Measurements from ENCODE around the gene NXPE3. TPM values are rescaled to one million over a fixed set of nuclear protein-coding genes. Genes with fewer than 3 reads are reported as not detected.

Gene NXPE3
- total RNA-seq, result 10 to 100 TPM in 1 of 2 donors, 1 to 10 TPM in 1; 6.5 to 14.2 TPM
- polyA plus RNA-seq, result 1 to 10 TPM; 4.5 to 9.5 TPM
- long read RNA-seq, donor 1, partial matches to known transcripts, result 0 of 4 reads
- long read RNA-seq, donor 1, other reads (novel, unspliced or antisense), result 0 of 4 reads
- long read RNA-seq, donor 2, result 0 reads
- long read RNA-seq, donor 3, partial matches to known transcripts, result 0 of 1 reads
- long read RNA-seq, donor 3, other reads (novel, unspliced or antisense), result 0 of 1 reads
- long read RNA-seq, donor 4, partial matches to known transcripts, result 18 of 18 reads
- long read RNA-seq, donor 4, other reads (novel, unspliced or antisense), result 0 of 18 reads
- long read RNA-seq, donor 5, full-length matches to known transcripts, result 2 of 2 reads
- long read RNA-seq, donor 5, partial matches to known transcripts, result 0 of 2 reads
- long read RNA-seq, donor 5, other reads (novel, unspliced or antisense), result 0 of 2 reads

GRCh38 chr3:101779047-101779821 lies at the start of gene NXPE3:
Gene NXPE3 (plus strand): TSS chr3:101779211. CDS start chr3:101785597, 6,386 bp downstream.
- H3K36me3 ChIP-seq (ENCODE audit: control insufficient read depth in 4 of 4, insufficient read depth in 4 of 4, low read length in 4 of 4), result peaks cover 6 to 11% (median 9%) of the 10 kb centered on the region in 4 donors
- H3K4me1 ChIP-seq (ENCODE audit: control insufficient read depth in 5 of 5, insufficient read depth in 5 of 5, low read length in 5 of 5), result peaks cover 0 to 26% (median 10%) of the 10 kb centered on the region in 5 donors
- peak within 1 kb of the TSS; percentile 91 to 92 for H3K27ac ChIP-seq (ENCODE audit: low read depth in 1 of 2, low read length in 1 of 2)
- ATAC-seq (ENCODE audit: insufficient read depth, low FRiP score) (peak; percentile 98), DNase-seq (peak; percentile 89 to 91 (median 91))
- H3K4me3 ChIP-seq, result peak within 1 kb of the TSS; percentile 96
- no peaks in the 10 kb centered on the region for H3K27me3 ChIP-seq (ENCODE audit: control insufficient read depth in 3 of 3, insufficient read depth in 3 of 3, low read length in 2 of 3)
- TF ChIP-seq CTCF (IDR thresholded peaks at IDR 0.05; ENCODE audit: control extremely low read depth, extremely low read depth), result no peak
- H3K9ac ChIP-seq (ENCODE audit: insufficient read depth in 1 of 2, low read length in 2 of 2), result peak within 1 kb of the TSS; percentile 56 to 70
- no peaks in the 10 kb centered on the region for H3K9me3 ChIP-seq (ENCODE audit: control insufficient read depth in 4 of 4, insufficient read depth in 3 of 4, low read length in 3 of 4)
- 0 to 1% methylated on average over 69 to 78 of the region's 78 CpGs for WGBS, 2 donors

GRCh38 chr3:101729586-101729985 lies 49.4 kb upstream of the NXPE3 start:
- Histone ChIP-seq H3K4me1 (ENCODE audit: control insufficient read depth in 5 of 5, insufficient read depth in 5 of 5, low read length in 5 of 5) (peaks cover 0 to 6% (median 5%) of the 10 kb centered on the region in 5 donors), H3K9me3 (ENCODE audit: control insufficient read depth in 4 of 4, insufficient read depth in 3 of 4, low read length in 3 of 4) (peaks cover 0 to 3% (median 1%) of the 10 kb centered on the region in 4 donors), H3K9ac (ENCODE audit: insufficient read depth in 1 of 2, low read length in 2 of 2) (no peak overlapping the region), H3K27me3 (ENCODE audit: control insufficient read depth in 3 of 3, insufficient read depth in 3 of 3, low read length in 2 of 3) (no peaks in the 10 kb centered on the region), H3K27ac (ENCODE audit: low read depth in 1 of 2, low read length in 1 of 2) (no peak overlapping the region), H3K36me3 (ENCODE audit: control insufficient read depth in 4 of 4, insufficient read depth in 4 of 4, low read length in 4 of 4) (peaks cover 16 to 44% (median 22%) of the 10 kb centered on the region in 4 donors), H3K4me3 (no peak overlapping the region)
- no peak for DNase-seq
- 69 to 94% methylated on average over 5 of the region's 5 CpGs for WGBS, 2 donors
- ATAC-seq (ENCODE audit: insufficient read depth, low FRiP score), result no peak
- TF ChIP-seq CTCF (IDR thresholded peaks at IDR 0.05; ENCODE audit: control extremely low read depth, extremely low read depth), result no peak

GRCh38 chr3:101730839-101731238 lies 48.2 kb upstream of the NXPE3 start:
- Histone ChIP-seq H3K9ac (ENCODE audit: insufficient read depth in 1 of 2, low read length in 2 of 2) (no peak overlapping the region), H3K36me3 (ENCODE audit: control insufficient read depth in 4 of 4, insufficient read depth in 4 of 4, low read length in 4 of 4) (peaks cover 20 to 56% (median 33%) of the 10 kb centered on the region in 4 donors), H3K27me3 (ENCODE audit: control insufficient read depth in 3 of 3, insufficient read depth in 3 of 3, low read length in 2 of 3) (no peaks in the 10 kb centered on the region), H3K4me3 (no peak overlapping the region), H3K9me3 (ENCODE audit: control insufficient read depth in 4 of 4, insufficient read depth in 3 of 4, low read length in 3 of 4) (peaks cover 0 to 5% (median 1%) of the 10 kb centered on the region in 4 donors), H3K27ac (ENCODE audit: low read depth in 1 of 2, low read length in 1 of 2) (no peak overlapping the region), H3K4me1 (ENCODE audit: control insufficient read depth in 5 of 5, insufficient read depth in 5 of 5, low read length in 5 of 5) (peaks cover 0 to 4% (median 1%) of the 10 kb centered on the region in 5 donors)
- DNase-seq (no peak), ATAC-seq (ENCODE audit: insufficient read depth, low FRiP score) (no peak)
- TF ChIP-seq CTCF (IDR thresholded peaks at IDR 0.05; ENCODE audit: control extremely low read depth, extremely low read depth), result no peak
